Chondrocyte (in vitro differentiated cells): ENCODE results near the gene AKT1. TPM values are rescaled to one million over a fixed set of nuclear protein-coding genes. Genes with fewer than 3 reads are reported as not detected.

Experiments used
- DNase-seq: peaks from one replicate; pipeline ENCODE4 v3.0.0; 2021; ENCODE audit warnings: mixed read lengths, low spot score
- H3K27ac Mint-ChIP-seq: one replicate; pipeline ENCODE4 v1.8.0; 2021; ENCODE audit warnings: mild to moderate bottlenecking, moderate library complexity, mixed read lengths; ENCODE audit not compliant: unreplicated experiment
- H3K27me3 Mint-ChIP-seq: 2 replicates; pipeline ENCODE4 v1.8.0; 2021; ENCODE audit warnings: low read depth, mixed read lengths
- H3K36me3 Mint-ChIP-seq: 2 replicates; pipeline ENCODE4 v1.8.0; 2021; ENCODE audit warnings: low read depth, mixed read lengths
- H3K4me1 Mint-ChIP-seq: 2 replicates; pipeline ENCODE4 v1.8.0; 2021; ENCODE audit warnings: low read depth, mild to moderate bottlenecking, mixed read lengths
- H3K4me3 Mint-ChIP-seq: one replicate; pipeline ENCODE4 v1.8.0; 2021; ENCODE audit warnings: mild to moderate bottlenecking, moderate library complexity, mixed read lengths; ENCODE audit not compliant: unreplicated experiment
- H3K9me3 Mint-ChIP-seq: 2 replicates; pipeline ENCODE4 v1.8.0; 2021; ENCODE audit warnings: low read depth, mixed read lengths
- total RNA-seq: library from RNA; stranded (reverse); gene quantifications from 3 replicates; pipeline ENCODE4 v1.2.1, GENCODE V29; 2021
- TF ChIP-seq, protein P1 (sequence below): fragments of 200-600 bp; sonication (generic); IDR thresholded peaks from 2 replicates; pipeline ENCODE4 v1.5.0; 2021; ENCODE audit warnings: antibody characterized with exemption, mild to moderate bottlenecking, moderate library complexity

AKT1 gene
- total RNA-seq, 1 donor from 2014 or later: 156 TPM

DNA sequence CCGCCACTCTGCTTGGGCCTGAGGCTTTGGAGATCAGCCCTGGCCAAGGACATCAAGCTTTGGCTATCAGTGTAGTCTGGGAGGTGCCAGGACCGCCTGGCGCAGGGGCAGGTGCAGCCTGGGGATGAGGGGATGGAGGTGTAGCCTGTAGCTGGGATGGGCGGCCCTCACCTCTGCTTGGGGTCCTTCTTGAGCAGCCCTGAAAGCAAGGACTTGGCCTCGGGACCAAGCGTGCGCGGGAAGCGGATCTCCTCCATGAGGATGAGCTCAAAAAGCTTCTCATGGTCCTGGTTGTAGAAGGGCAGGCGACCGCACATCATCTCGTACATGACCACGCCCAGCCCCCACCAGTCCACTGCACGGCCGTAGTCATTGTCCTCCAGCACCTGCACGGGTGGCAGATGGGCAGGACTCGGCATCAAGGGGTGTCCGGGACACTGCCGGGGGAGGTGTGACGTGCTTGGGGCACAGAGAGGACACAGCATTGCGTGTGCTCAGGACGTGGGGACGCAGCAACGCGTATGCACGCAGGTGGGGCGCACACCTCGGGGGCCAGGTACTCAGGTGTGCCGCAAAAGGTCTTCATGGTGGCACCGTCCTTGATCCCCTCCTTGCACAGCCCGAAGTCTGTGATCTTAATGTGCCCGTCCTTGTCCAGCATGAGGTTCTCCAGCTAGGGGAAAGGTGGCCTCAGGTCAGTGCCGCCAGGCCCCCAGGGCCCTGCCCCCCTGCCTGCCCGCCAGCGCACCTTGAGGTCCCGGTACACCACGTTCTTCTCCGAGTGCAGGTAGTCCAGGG is 22.6 kb downstream of the AKT1 start:
- Mint-ChIP-seq H3K4me1 (peaks cover 11% of the 10 kb centered on the region), H3K9me3 (peaks cover 4% of the 10 kb centered on the region), H3K27me3 (no peaks in the 10 kb centered on the region), H3K36me3 (peaks cover 16% of the 10 kb centered on the region), H3K4me3 (no peak overlapping the region), H3K27ac (no peak overlapping the region)
- DNase-seq: no peak
- TF ChIP-seq, protein P1, sequence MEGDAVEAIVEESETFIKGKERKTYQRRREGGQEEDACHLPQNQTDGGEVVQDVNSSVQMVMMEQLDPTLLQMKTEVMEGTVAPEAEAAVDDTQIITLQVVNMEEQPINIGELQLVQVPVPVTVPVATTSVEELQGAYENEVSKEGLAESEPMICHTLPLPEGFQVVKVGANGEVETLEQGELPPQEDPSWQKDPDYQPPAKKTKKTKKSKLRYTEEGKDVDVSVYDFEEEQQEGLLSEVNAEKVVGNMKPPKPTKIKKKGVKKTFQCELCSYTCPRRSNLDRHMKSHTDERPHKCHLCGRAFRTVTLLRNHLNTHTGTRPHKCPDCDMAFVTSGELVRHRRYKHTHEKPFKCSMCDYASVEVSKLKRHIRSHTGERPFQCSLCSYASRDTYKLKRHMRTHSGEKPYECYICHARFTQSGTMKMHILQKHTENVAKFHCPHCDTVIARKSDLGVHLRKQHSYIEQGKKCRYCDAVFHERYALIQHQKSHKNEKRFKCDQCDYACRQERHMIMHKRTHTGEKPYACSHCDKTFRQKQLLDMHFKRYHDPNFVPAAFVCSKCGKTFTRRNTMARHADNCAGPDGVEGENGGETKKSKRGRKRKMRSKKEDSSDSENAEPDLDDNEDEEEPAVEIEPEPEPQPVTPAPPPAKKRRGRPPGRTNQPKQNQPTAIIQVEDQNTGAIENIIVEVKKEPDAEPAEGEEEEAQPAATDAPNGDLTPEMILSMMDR: no peak

DNA sequence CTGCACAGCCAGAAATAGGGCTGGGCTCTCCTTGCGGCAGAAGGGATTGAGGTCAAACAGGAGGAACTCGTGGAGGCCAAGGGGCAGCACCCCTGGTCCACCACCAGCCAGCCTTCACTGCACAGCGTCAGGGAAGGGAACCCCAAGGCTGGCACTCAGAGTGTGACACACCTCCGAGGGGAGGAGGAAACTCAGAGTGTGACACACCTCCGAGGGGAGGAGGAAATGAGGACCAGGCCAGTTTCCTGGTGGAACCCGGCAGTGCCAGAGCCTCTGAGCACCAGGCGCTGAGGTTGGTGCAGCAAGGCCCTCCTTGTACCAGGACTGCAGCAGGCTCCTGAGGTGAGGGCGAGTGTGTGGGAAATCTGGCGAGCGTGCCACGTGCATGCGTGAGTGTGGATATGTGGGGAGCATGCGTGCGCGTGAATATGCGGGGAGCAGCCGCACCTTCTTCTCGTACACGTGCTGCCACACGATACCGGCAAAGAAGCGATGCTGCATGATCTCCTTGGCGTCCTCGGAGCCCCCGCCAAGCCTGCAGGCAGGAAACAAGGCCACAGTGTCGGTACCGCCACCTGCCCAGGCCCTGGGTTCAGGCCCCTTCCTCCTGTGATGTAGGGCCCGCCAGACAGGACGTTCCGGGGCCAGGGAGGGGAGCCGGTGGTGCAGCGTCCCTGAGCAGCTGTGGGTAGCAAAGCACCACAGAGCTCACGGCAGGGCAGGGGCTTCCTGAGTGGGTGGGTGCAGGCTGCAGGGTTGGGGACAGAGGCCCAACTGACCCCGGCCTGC is 23.4 kb downstream of the AKT1 start:
- no peaks in the 10 kb centered on the region for H3K27me3 Mint-ChIP-seq
- TF ChIP-seq, protein P1: no peak
- H3K27ac Mint-ChIP-seq: no peak overlapping the region
- no peak for DNase-seq
- peaks cover 11% of the 10 kb centered on the region for H3K4me1 Mint-ChIP-seq
- H3K4me3 Mint-ChIP-seq: no peak overlapping the region
- H3K9me3 Mint-ChIP-seq: peaks cover 4% of the 10 kb centered on the region
- peaks cover 16% of the 10 kb centered on the region for H3K36me3 Mint-ChIP-seq

DNA sequence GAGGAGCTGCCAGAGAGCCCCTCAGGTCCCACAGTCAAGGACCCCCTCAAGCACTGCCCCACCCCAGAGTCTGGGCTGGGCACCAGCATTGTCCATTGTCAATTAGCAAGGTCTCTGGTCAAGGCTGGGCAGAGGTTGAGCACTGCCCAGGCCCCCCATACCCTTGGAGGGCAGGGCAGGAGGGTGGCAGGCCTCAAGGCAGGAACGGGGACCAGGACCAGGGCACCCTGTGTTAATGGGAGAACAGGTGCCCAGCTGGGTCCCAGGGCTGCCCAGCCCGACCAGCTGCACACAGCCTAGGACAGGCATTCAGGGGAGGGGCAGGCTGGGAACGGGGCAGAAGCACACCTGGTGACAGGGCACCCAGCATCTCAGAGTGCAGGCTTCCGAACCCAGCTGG is 24.2 kb downstream of the AKT1 start:
- H3K27me3 Mint-ChIP-seq: no peaks in the 10 kb centered on the region
- H3K27ac Mint-ChIP-seq: no peak overlapping the region
- H3K36me3 Mint-ChIP-seq: peaks cover 14% of the 10 kb centered on the region
- H3K9me3 Mint-ChIP-seq: peaks cover 7% of the 10 kb centered on the region
- TF ChIP-seq, protein P1: no peak
- DNase-seq: no peak
- H3K4me1 Mint-ChIP-seq: peaks cover 11% of the 10 kb centered on the region
- no peak overlapping the region for H3K4me3 Mint-ChIP-seq

DNA sequence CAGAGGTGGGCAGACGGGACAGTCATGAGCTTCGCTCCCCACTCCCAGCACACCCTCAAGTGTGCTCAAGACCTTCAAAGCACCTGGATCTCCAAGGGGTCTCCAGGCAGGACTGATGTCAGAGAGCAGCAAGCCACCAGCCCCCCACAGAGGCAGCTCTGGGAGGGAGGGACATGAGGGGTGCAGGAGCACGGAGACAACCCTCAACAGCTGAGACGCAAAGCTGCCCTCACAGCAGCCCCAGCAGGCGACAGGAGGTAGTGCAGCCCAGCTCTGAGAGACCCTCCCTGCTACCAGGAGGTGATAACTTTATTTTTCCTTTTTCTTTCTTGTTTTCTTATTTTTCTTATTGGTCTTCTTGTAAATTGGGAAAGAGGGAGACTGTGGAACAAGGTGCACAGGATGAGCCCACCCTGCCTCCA is 24.7 kb downstream of the AKT1 start:
- no peak overlapping the region for H3K4me3 Mint-ChIP-seq
- peaks cover 11% of the 10 kb centered on the region for H3K4me1 Mint-ChIP-seq
- no peak for DNase-seq
- H3K36me3 Mint-ChIP-seq: peaks cover 14% of the 10 kb centered on the region
- peaks cover 10% of the 10 kb centered on the region for H3K9me3 Mint-ChIP-seq
- no peak overlapping the region for H3K27ac Mint-ChIP-seq
- H3K27me3 Mint-ChIP-seq: no peaks in the 10 kb centered on the region
- TF ChIP-seq, protein P1: peak; percentile 73

DNA sequence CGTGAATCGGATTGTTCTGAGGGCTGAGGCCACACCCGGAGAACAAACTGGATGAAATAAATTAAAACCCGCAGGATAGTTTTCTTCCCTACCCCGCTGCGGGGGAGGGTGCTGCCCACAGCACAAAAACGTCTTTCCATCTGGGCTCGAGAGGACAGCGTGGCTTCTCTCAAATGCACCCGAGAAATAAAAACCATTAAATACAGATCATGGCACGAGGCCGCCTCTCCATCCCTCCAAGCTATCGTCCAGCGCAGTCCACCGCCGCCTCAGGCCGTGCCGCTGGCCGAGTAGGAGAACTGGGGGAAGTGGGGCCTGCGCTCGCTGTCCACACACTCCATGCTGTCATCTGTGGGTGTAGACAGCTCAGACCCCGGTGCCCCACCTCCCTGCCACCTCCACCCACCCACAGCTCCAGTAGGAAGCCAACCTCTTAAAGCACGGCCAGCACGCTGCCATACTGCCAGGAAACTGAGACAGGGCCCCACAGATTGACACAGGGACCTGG is 25.4 kb downstream of the AKT1 start:
- DNase-seq: no peak
- no peak overlapping the region for H3K4me3 Mint-ChIP-seq
- peaks cover 14% of the 10 kb centered on the region for H3K36me3 Mint-ChIP-seq
- H3K9me3 Mint-ChIP-seq: peaks cover 10% of the 10 kb centered on the region
- no peak overlapping the region for H3K27ac Mint-ChIP-seq
- TF ChIP-seq, protein P1: no peak
- no peaks in the 10 kb centered on the region for H3K27me3 Mint-ChIP-seq
- peaks cover 11% of the 10 kb centered on the region for H3K4me1 Mint-ChIP-seq
